OCI-LY1 (cell line): ENCODE measurements around the gene ADPGK.

ENCODE experiments used
- H2AFZ ChIP-seq: fragments of 200-600 bp; sonication (generic), shearing (Covaris generic); 2 replicates; pipeline ENCODE4 v1.6.0; 2014; ENCODE audit warnings: antibody characterized with exemption, mild to moderate bottlenecking, low read length
- H3F3A ChIP-seq: fragments of 200-600 bp; sonication (generic), shearing (Covaris generic); 2 replicates; pipeline ENCODE4 v1.6.0; 2014; ENCODE audit warnings: mild to moderate bottlenecking, antibody characterized with exemption, low read length, moderate library complexity; ENCODE audit not compliant: insufficient read depth
- H3K27ac ChIP-seq: fragments of 200-600 bp; sonication (generic); 2 replicates; pipeline ENCODE4 v1.5.1; 2014; ENCODE audit warnings: low read length, mixed run types, mild to moderate bottlenecking, low read depth; ENCODE audit not compliant: poor library complexity, severe bottlenecking
- H3K27me3 ChIP-seq: fragments of 200-600 bp; sonication (generic); 2 replicates; pipeline ENCODE4 v1.6.0; 2014; ENCODE audit warnings: antibody characterized with exemption, mild to moderate bottlenecking, low read length, moderate library complexity; ENCODE audit not compliant: insufficient read depth
- H3K36me3 ChIP-seq: fragments of 200-600 bp; sonication (generic); 2 replicates; pipeline ENCODE4 v1.6.1; 2014; ENCODE audit warnings: mild to moderate bottlenecking, antibody characterized with exemption, low read length, moderate library complexity, mixed read lengths; ENCODE audit not compliant: insufficient read depth
- H3K4me1 ChIP-seq: fragments of 200-600 bp; sonication (generic); 2 replicates; pipeline ENCODE4 v1.5.1; 2014; ENCODE audit warnings: mild to moderate bottlenecking, low read length, moderate library complexity; ENCODE audit not compliant: insufficient read depth, severe bottlenecking
- H3K4me2 ChIP-seq: fragments of 200-600 bp; sonication (generic), shearing (Covaris generic); 2 replicates; pipeline ENCODE4 v1.6.1; 2014; ENCODE audit warnings: low read length
- H3K4me3 ChIP-seq: fragments of 200-600 bp; sonication (generic); 2 replicates; pipeline ENCODE4 v1.5.1; 2014; ENCODE audit warnings: low read length, low read depth, mild to moderate bottlenecking, mixed read lengths; ENCODE audit not compliant: poor library complexity, severe bottlenecking
- H3K79me2 ChIP-seq: fragments of 200-600 bp; shearing (Covaris generic); 2 replicates; pipeline ENCODE4 v1.6.1; 2016; ENCODE audit warnings: mixed run types, low read length, mixed read lengths; ENCODE audit not compliant: insufficient read depth
- H3K9ac ChIP-seq: fragments of 200-600 bp; sonication (generic), shearing (Covaris generic); 2 replicates; pipeline ENCODE4 v1.6.1; 2014; ENCODE audit warnings: mild to moderate bottlenecking, low read length, mixed read lengths
- H3K9me2 ChIP-seq: fragments of 200-600 bp; sonication (generic), shearing (Covaris generic); 2 replicates; pipeline ENCODE4 v1.6.1; 2014; ENCODE audit warnings: low read depth, mild to moderate bottlenecking, low read length, mixed read lengths
- H3K9me3 ChIP-seq: fragments of 200-600 bp; shearing (Covaris generic); 2 replicates; pipeline ENCODE4 v1.6.1; 2014; ENCODE audit warnings: low read length, mixed read lengths
- H4K20me1 ChIP-seq: fragments of 200-600 bp; sonication (generic), shearing (Covaris generic); 2 replicates; pipeline ENCODE4 v1.6.0; 2016; ENCODE audit warnings: mild to moderate bottlenecking, low read length; ENCODE audit not compliant: insufficient read depth
- CTCF ChIP-seq: fragments of 200-600 bp; sonication (generic), shearing (Covaris generic); IDR thresholded peaks from 2 replicates; pipeline ENCODE4 v1.5.1; 2017; ENCODE audit warnings: mild to moderate bottlenecking, antibody characterized with exemption, low read length, moderate library complexity, mixed read lengths
- EZH2 ChIP-seq: fragments of 200-600 bp; sonication (generic), shearing (Covaris generic); IDR thresholded peaks from 2 replicates; pipeline ENCODE4 v1.8.0; 2017; ENCODE audit warnings: borderline replicate concordance, mixed run types, mild to moderate bottlenecking, antibody characterized with exemption, low read length, moderate library complexity, mixed read lengths

The ADPGK gene

DNA sequence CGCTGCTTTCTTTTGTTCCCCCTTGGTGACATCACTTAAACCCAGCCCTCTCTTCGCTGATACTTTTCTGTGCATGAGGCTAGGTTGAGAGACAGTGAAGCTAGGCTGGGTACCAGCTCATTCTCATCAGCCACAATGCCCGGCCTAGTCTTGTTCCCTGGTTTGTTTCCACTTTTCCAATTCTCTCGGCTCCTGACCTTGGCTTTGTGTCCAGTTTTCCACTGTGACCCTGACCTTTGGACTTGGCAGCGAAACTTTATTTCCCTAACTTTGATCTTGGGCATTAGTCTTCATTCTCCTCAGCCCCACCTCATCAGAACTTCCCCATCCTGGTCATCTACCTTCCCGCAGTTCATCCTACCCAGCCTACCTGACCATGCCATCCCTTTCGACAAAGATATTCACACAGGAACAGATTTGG lies 908 bp upstream of the ADPGK start:
- Histone ChIP-seq H2AFZ (peak overlapping the region; percentile 93), H3K9ac (peak overlapping the region; percentile 71), H3K4me1 (peaks cover 25% of the 10 kb centered on the region), H3K4me2 (peak overlapping the region; percentile 97), H3K9me2 (no peaks in the 10 kb centered on the region), H3K79me2 (peaks cover 37% of the 10 kb centered on the region), H3K36me3 (peaks cover 22% of the 10 kb centered on the region; the same call in 1 of the 2 replicates), H3K27ac (peak overlapping the region; percentile 68), H3F3A (no peaks in the 10 kb centered on the region), H4K20me1 (no peaks in the 10 kb centered on the region), H3K4me3 (peak overlapping the region; percentile 96), H3K9me3 (no peaks in the 10 kb centered on the region), H3K27me3 (no peaks in the 10 kb centered on the region)
- TF ChIP-seq EZH2 (no peak), CTCF (no peak; the same call in 1 of the 2 replicates)

DNA sequence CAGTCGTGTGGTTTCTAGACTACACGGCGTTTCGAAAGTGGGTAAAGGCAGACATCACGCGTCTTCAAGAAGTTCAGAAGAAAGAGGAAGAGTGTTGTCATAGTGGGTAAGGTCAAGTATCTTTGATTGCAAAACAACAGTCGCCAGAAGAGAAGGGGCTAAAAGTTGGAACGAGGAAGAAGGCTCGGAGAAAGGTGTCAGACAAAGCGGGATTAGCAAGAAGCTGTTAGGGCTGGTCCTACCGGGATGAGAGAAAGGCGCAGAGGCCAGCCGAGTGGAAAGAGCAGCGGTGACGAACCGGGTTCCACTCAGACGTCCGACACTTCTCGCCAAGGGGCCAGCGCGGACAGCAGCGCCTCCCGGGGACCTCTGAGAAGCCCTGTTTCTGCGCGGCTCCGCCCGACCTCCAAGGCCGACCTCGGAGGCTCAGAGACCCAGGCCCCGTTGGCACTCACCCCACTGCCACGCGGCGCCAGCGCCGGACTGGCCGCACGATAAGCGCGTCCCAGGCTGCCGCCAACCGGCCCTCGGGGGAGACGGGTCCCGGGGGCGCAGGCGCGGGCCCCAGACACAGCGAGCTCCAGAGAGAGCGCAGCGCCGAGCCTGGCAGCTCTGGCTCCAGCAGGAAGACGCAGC lies 436 bp downstream of the ADPGK start:
- Histone ChIP-seq H3K9ac (peak overlapping the region; percentile 71), H3K9me2 (no peaks in the 10 kb centered on the region), H3K79me2 (peaks cover 47% of the 10 kb centered on the region), H3K4me3 (peak overlapping the region; percentile 96), H3K27me3 (no peaks in the 10 kb centered on the region), H3K4me2 (peak overlapping the region; percentile 91), H3K4me1 (peaks cover 25% of the 10 kb centered on the region), H2AFZ (no peak overlapping the region), H4K20me1 (no peaks in the 10 kb centered on the region), H3K9me3 (no peaks in the 10 kb centered on the region), H3F3A (no peaks in the 10 kb centered on the region), H3K36me3 (peaks cover 32% of the 10 kb centered on the region), H3K27ac (peak overlapping the region; percentile 49)
- TF ChIP-seq EZH2 (no peak), CTCF (no peak)

DNA sequence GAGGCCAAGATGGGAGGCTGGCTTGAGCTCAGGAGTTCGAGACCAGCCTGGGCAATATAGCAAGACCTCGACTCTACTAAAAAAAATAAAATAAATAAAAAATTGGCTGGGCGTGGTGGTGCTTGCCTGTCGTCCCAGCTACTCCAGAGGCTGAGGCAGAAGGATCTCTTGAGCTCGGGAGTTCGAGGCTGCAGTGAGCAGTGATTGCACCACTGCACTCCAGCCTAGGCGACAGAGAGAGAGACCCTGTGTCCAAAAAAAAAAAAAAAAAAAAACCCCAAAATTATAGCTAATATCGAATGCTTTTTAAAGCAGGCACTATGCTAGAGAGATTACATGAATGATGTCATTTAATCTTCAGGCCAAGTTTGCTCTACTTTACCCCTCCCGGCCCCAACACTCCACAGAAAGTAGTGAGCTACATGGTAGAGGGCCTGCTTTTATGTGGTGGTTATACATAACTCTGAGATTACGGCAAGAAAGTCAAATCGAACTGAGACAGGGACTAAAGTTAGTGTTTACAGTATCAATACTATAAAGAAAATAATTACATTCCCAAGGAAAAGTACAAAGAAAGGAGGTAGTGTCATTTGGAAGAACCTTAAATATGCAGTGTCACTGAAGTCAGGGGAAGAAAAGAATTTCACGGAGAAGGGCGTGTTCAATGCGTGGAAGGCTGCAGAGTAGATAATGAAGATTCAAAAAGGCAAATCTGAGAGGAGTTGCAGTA lies 1.1 kb downstream of the ADPGK start:
- Histone ChIP-seq H3K9me2 (no peaks in the 10 kb centered on the region), H3K27me3 (no peaks in the 10 kb centered on the region), H3K36me3 (peaks cover 39% of the 10 kb centered on the region), H3K4me1 (peaks cover 25% of the 10 kb centered on the region), H3F3A (no peaks in the 10 kb centered on the region), H3K9ac (peak overlapping the region; percentile 71), H3K4me3 (peak overlapping the region; percentile 96), H4K20me1 (no peaks in the 10 kb centered on the region), H3K27ac (peak overlapping the region; percentile 49), H3K79me2 (peaks cover 53% of the 10 kb centered on the region), H3K4me2 (peak overlapping the region; percentile 91), H3K9me3 (no peaks in the 10 kb centered on the region), H2AFZ (no peak overlapping the region)
- no peak for TF ChIP-seq CTCF
- no peak for TF ChIP-seq EZH2
